HG02885 (cell line): ENCODE measurements around the gene MAGI2.

Experiments
- ATAC-seq: cut with Tn5 transposase; IDR thresholded peaks from one replicate; pipeline ENCODE4 v1.9.1; 2021; ENCODE audit warnings: mild to moderate bottlenecking; ENCODE audit not compliant: unreplicated experiment, poor library complexity

MAGI2 gene

DNA sequence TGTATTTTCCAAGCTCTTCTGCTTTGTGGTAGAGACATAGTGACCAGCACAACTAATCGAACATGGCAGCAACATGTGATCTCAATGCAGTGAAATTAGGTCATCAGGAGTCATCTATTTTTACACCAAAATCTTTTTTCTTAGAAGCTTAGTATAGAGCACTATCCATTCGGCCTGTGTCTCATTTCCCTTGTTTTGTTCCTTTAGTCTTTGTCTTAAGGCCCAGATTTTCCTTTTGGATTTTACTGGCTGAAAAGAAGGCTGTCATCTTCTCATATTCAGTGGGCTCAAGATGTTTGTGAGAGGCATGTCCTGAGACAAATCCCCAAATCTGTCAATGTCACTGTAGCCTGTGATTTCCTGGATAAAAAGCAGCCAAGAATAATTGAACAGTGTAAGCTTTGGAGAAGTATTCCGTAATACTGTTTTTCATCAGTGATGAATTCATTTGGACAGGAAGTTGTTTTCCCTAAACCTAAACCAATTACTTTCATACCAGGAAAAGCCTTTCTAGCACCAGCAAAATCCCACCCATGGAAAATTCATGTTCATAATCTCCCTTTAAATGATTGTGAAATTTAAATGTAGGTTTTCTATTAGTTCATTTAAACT, 55.2 kb downstream of the MAGI2 start:
- ATAC-seq: no peak

DNA sequence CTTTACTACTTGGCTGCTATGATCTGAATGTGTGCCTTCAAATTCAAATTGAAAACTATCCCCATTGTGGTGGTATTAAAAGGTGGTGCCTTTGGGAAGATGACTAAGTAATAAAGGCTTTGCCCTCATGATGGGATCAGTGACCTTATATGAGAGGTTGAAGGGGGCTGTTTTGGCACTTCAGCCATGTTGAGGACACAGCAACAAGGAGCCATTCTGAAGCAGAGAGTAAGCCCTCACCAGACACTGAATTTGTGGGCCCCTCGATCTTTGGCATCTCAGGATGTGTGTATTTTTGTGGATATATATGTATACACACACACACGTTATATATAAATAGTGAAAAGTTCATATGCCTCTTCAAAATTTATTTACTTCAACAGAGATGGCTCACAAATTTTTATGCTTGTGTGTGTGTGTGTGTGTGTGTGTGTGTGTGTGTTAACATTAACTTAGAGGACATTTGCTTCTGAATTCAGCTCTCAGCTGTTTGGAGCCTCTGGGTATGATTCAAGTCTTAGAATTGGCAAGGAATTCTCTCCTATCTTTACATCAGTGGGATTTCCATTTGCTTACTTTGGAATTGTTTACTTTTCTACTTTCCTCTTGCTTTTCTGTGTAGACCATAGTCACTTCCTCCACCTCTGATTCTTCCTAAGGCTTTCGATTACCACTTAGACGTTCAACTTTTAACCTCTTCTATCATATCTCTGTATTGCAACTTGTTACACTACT, 66.6 kb downstream of the MAGI2 start:
- ATAC-seq: no peak

DNA sequence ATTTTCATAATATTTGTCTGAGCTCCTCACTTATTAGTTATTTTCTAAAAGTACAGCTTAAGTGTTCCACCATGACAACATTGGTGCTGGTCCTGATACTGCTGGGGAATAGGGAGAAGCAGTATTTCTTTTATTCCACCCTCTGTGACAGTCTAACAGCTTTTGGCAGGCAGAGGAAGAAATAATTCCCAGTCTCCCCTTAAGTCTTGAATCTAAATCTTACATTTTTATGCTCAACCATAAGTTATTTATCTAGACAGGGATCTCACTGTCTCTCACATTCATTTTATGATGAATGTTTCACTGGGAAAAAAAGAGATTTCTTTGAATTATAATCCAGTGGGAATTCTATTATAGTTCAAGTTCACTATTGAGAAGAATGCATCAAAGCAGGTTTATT, 71.5 kb downstream of the MAGI2 start:
- ATAC-seq: no peak

DNA sequence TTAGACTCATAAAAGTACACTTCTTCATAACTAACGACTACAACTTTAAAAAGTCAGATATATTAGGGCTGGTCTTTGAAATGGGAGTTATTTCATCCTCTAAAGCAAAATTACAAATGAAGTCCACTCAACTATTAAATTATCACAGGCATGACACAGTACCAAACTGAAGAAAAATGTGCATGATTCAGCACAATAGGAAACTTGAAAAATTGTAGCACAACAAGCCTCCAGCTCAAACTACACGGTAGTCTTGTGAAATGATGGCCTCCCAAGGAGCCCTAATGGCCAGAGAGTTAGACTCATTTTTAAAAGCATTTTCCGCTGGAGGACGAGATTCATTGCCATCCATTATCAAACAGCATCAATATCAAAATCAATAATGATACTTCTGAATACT, 76.4 kb downstream of the MAGI2 start:
- no peak for ATAC-seq

DNA sequence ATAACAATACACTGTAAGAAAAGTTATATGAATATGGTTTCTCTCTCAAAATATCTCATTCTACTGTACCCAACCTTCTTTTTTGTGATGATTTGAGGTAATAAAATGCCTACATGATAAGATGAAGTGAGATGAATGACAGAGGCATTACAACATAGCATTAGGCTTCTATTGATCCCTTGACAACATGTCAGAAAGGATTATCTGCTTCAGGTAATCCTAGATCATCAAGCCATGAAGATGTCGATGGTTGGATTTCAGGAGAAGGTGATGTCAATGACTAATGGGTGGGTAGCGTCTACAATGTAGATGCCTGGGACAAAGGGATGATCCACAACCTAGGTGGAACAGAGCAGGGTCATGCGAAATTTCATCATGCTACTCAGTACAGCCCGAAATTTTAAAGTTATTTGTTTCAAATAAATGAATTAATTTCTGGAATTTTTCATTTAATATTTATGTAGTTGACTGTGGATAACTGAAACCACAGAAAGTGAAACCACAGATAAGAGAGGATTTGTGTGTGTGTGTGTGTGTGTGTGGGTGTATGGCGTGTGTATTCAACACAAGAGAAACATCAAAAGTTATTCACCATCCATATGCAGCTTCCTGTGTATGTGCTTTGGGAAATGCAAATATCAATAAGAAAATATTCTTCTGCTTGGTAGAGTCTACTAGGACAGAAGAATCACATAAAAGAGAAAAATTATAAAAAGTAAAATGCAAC, 77.0 kb downstream of the MAGI2 start:
- no peak for ATAC-seq

DNA sequence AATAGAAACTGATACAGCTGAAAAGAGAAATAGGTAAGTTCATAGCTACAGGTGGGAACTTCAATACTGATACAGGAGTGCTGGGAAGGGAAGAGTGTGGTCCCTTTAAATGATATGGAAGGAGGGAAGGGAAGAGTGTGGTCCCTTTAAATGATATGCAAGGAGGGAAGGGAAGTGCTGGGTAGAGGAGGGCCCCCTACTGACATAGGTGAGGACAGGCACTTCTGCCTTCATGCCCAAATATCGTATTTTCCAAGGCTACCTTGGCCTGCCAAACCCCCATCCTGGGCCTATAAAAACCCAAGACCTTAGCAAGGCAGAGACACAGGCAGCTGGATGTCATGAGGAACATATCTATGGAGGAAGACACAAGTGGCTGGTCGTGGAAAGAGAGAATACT, 92.3 kb downstream of the MAGI2 start:
- ATAC-seq: no peak

DNA sequence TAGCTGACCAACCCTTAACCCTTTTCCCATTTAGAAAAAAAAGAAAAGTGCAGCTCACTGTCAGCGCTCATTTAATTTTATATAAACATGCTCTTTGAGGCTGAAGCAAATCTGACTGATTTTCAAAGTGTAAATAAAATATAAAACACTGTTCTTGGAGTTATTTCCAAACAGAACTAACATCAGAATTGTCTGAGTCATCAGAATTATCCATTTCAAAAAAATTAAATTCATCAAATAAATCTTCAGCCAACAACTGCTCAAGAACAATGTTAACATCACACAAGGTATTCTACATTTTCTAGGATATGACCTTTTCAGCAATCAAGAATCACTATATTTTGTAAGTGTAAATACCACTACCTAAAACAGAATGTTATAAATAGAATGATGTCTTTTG, 93.6 kb downstream of the MAGI2 start:
- ATAC-seq: no peak

DNA sequence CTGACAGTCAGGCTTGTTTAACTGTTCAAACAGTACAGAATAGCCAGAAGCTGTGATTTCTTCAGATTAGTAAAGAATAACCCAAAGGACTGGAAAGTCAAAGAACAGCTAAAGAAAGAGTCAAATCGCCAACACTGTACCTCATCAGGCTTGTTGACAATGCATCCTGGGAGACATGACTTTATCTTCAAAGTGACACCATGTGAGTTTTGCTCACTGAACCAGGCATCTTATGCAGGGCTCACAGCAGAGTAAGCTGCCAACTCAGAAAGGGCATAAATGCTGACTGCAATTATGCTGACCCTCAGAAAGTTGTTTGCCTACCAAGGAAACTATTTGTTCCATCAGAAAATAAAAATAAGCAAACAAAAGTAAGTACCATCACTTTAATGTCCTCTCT, 96.4 kb downstream of the MAGI2 start:
- ATAC-seq: no peak

DNA sequence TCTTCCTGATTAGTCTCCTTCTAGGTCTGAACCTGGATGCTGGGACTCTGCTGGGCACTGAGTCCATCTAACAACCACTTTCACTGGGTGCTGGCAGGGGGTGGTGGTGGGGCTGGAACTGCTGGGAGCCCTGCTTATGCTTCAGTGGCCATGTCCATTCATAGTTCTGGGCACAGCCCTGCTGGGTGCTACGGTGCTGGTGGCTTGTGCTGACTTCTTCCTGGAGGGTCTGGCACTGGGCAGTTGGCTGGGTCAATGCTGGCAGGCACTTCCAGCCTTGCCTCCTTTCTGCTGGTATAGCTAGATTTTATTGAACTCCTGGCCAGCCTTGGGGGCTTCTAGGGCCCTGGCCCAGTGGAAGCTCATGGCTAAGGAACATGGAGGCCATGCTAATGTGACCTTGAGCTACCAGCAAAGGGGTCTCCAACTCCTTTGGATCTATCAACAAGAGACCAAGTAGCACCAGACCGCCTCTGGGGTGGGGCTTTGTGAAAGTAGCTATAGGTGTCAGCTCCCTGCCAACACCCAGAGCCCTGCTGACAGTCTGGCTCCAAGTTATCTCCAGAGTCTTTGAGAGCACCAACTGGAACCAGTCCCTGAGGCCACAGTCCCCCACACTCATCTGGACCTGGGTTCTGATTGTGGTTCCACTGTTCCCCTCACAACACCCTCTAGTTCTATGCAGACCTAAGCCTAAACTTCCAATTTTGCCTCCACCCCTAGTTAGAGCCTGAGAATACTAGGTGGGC, 99.6 kb downstream of the MAGI2 start:
- no peak for ATAC-seq

DNA sequence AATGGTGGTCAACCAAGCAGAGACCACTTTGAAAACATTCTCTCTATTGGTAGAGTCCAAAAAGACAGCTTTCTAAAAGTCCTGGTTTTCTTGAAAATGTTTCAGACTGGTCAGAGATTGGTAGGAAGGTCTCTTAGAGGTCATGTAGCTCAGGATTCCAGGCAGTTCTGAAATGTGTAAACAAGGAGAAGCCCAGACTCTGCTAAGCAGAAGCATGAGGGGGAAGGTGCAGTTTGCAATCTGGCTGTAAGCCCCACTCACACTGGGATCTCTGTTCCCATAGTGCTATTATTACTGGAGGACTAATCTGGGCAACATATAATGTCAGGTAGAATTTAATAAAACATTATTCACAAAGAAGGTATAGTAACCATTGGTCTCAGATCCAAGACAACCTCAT, 101.1 kb downstream of the MAGI2 start:
- no peak for ATAC-seq

DNA sequence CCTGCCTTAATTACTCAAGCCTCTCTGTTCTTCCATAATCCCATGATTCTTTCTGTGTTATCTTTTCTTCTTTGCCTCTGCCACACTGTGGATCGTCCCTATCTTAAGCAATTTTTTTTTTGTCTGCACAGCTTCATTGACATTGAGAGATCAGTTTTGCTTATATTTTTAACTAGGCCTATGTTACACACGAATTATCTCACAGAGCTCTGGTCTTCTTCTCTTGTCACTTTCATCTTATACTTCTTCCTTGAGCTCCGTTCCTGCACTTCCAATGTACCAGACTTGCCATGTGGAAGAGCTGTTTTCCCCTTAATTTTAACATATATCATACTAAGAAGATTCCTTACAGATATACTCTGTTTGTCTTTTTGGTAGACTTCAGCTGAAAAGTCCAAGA, 106.1 kb downstream of the MAGI2 start:
- no peak for ATAC-seq

DNA sequence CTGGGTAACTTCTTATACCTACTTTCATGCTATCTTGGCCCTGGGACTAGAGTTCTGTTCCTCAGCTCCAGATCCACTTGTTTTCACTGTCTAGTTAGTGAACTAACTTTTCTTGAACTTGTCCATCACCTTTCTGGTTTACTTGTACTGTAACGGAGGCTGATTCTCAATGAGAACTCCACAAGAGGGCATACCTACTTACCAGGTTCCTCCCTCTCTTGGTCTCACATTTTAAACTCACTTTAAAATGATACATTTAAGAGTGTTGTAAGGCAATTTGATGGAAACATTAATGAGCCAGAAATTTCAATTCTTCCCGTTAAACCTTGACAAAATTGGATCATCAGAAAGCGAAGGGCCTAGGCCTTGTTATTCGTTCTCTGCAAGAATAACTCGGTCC, 111.6 kb downstream of the MAGI2 start:
- ATAC-seq: no peak

DNA sequence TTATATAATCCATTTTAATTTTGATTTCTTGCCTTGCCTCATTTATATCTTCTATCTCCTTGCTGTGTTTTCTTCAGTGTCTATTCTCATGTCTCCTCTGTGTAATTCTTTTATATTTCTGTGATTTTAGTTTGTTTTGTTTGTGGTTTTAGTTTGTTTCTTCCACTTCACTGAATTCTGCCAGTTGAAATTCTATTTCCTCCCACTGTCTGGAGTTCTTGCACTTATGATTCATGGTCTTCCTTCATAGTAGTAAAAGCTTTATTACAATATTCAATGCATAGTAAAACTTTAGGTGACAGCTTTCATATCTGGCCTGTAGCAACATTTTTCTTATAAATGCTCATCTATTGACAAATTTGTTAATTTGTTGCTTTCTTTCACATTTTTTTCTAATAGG, 113.3 kb downstream of the MAGI2 start:
- ATAC-seq: no peak

DNA sequence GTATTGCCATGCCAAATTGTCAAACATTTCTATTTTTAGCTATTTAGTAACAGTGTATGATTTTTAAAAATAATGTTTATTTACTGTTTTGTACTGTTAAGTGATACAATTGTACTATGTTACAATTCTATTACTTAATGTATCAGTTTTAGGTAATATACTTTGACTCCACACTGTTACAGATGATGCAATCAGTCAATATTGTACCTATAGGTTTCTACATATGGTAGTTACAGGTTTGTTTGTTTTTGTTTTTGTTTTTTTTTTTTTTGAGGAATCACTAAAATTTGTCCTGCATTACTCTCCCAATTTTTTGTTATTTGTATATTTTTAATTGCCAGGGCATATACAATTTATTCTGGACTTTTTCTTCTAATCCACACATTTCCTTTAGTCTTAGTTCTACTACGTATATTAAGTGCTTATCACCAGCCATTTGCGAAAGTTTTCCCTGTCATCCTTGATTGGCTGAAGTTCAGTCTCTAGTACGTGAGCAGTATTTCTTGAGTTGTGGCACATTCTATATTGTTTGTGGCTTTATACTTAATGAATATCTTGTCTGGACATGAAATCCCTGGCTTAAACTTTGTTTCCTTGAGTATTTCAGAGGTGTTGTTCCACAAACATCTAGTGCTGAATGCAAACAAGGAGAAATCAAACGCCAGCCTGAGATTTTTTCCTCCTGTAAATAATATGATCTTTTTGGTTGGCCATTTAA, 114.1 kb downstream of the MAGI2 start:
- ATAC-seq: no peak

DNA sequence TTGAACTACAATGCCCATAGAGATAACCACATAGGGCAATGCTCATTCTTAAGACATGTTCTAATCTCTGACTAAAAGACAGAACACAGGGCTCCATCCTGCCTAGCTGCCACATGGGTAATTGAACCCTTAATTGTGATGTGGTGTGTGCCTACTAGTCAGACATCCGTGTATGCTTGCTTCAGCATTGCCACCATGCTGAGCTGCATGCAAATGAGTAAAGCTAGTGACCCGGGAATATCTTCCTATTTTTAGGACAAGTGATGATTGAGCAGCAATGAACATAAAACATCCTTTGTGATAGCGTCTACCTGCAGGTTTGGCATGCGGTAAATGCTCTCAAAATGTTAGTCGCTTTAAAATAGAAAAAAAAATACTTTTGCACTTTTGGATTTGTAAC, 115.8 kb downstream of the MAGI2 start:
- no peak for ATAC-seq

DNA sequence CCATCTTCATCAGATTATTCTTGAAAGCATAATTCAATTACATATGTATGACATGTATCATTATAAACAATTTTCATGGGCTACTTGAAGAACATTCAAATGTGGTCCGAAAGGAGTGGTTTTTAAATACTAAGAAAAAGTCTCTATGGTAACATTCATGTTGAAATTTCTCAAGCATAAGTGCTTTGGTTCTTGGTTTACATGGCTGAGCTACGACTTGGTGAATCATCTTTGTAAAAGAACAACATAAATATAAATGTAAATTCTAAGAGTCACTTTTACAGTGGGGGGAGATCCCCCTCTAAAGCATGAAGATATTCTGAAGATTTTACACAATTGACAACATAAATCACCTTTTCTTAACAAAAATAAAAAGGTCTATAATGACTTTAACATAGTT, 118.6 kb downstream of the MAGI2 start:
- ATAC-seq: no peak

DNA sequence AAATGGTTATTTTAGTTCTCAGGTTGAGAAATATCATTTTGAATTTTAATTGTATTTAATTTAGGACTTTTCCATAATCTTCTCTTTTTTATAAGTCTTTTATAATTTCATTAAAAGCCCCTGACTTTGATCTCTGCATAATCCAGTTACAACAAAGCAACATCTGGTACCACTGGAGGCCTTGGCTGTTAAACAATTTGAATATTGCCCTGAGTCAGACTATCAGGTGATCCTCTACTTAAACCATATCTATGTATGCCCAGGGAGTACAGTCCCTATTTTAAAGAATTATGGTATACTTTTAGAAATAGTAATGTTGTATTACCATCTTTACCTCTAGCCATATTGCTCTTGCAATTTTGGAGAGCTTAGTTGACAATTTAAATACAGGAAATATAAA, 119.1 kb downstream of the MAGI2 start:
- no peak for ATAC-seq

DNA sequence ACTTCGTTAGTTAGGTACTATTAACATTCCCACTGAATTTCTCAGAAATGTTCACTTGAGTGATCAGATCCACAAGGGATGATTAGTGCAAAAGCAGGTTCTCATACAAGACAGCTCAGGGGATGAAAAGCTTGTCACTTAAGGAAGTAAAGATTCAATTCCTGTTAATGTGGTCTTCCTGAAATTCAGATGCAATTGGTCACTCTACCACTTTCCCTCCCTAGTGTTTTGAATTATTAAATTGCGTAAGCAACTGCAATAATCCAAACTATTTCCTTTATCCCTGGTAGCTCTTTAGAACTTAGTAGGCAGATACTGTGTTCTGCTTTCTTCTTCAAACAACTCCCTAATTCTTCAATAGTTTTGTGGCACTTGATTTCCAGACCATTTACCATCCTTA, 121.4 kb downstream of the MAGI2 start:
- no peak for ATAC-seq

DNA sequence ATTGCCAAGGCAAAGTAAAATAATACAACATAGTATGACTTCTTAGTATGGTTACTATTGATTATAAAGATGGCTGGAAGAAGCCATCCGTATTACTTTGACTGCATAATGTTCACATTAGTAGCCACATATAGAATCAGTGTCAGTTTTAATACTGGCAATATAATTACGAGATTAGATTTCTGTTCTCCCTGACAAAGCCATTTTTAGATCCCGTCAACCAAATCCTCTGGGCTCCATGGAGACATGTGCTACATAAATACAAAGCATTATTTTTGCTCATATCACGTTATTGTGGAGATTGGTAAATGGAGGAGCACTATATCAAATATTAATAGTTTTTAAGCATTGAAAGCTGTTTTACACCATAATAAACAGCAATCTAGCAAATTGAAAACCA, 124.0 kb downstream of the MAGI2 start:
- no peak for ATAC-seq

DNA sequence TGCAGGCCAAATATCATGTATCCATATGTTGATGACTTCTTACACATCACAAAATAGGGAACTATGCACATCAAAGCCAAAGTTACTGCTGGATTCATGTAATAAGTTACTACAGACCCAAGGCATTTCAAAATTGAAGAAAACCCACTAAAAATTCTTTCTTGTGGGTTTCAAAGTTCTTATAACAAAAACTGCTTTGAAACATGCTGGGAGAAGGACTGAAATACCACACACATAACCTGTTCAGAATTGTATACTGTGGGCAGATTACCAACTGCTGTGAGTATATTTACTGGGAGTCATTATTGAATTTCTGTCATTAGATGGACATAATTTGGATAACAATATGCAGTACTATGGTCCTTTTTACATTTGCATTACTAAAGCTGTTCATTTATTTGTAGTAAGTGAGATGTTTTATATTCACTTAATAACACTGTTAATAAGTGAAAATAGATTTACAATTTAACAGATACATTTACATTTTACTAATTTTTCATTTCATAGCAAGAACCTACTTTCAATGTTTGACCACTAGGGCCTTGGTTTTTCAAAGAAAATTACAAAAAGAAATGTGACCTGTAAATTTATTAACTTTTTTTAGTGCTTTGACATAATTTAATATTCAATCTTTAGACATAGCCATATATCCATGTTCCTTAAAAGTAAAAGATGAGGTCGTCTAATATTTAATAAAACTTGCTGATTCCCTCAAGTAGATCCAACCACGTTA, 132.6 kb downstream of the MAGI2 start:
- no peak for ATAC-seq
